GM19463 (cell line): ENCODE data around the gene NSF.
"Not testable (repeated sequence)": the region's sequence is repeated elsewhere in the genome, so short reads cannot be mapped to it uniquely, and the experiment has no call there.

Experiments used
- ATAC-seq: cut with Tn5 transposase; IDR thresholded peaks from one replicate; pipeline ENCODE4 v1.9.1; 2021; ENCODE audit warnings: mild to moderate bottlenecking, moderate library complexity; ENCODE audit not compliant: unreplicated experiment

The NSF gene

DNA sequence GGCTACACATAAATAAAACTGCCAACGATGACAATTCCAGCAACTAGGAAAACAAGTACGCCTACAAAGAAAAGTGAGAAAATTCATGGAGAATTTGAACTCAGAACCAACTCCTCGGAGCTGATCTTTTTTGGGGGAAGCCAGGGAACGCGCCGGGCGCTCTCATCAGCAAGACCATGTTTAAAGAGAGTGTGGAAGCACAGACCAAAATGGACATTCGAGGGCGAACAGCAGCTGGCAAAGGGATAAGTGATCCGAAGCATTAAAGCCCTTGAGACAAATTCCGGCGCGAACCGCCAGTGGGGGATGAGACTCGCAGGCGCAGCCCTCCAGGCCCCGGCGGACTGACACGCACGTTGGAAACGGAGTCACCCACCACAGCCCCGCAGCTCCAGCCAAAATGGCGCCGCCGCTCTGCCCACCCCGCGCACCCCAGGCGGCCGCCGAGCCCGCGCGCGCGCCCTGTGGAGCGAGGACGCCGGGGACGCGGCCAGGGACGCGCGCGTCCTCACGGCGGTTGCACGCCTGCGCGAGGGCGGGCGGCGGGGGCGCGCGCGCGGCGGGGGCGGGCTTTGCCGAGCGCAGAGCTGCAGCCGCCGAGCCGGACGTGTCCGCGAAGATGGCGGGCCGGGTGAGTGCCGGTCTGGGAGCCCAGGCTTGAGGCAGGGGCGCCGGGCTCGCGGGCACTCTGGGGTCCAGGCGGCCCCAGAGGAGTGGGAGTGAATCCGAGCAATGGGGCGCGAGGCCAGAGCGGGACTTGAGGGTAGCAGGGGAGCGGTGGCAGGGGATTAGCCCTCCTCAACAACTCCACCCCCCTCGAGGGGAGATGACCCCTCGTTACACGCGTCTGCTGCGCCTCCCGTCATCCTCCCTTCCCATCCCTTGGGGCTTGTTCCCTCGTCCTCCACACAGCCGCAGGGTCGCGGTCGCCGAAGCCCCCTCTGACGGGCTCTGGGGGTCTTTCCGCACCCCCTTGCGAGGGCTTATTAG, at the start of gene NSF:
NSF (plus strand) TSS at position 513 of the 990 bp plus-strand sequence; CDS start at position 620, 107 bp downstream.
- peak; percentile 87 for ATAC-seq

- ATAC-seq = not testable (repeated sequence)
These were observed 41.9 kb upstream of the NSF start for GRCh38 chr17:46548607-46549006.

DNA sequence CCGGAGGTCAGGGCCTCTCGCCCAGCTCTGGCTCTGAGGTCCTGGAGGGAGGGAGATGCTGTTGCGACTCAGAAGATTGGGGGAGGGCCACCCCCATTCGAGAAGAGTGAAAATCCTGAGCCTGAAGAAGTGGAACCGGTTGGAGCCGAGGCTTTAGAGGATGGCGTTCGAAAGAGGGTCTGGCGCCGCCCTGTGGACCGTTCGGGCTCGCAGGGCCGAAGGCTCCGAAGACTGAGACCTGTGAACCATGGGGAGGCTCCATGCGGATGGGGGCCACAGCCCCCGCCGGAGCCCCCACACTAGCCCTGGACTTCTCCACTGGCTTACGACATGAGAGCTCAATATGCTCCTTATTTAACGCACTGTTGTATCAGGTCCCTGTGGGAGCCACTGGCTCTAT, 31.3 kb upstream of the NSF start:
- not testable (repeated sequence) for ATAC-seq

DNA sequence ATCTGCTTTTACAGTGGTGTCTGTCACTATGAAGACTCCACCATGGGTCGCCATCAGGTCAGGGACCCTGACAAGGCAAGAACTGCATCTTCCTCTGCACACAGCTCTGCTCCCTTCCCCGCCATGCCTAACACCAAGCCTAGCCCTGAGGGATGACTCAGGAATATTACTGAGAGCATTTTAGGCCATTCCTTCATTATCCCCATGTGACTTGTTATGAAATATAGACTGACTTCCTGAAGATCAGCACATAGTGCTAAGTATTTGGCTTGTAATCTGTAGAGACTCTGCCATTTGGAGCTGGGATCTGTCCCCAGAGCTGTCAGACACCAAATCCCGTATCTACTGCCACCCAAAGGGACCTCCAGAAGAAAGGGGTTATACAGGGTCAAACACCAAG, 30.4 kb upstream of the NSF start:
- ATAC-seq = not testable (repeated sequence)

DNA sequence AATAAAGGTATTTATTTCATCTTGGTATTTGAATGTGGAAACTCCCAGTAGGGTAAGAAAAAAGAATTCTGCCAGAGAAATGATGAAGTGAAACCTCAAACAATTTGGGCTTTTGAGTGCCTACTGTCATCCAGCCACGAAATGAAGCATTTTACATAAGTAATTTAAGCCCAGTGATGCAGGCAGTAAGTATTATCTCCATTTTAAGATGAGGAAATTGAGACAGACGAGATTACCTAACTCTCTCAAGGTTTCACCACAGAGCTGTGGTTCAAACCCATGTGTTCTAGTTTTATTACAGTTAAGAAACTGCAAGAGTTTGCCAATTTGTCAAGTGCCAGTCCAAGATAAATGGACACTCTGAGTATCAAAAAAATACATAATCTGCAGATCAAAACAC, 24.2 kb upstream of the NSF start:
- not testable (repeated sequence) for ATAC-seq

DNA sequence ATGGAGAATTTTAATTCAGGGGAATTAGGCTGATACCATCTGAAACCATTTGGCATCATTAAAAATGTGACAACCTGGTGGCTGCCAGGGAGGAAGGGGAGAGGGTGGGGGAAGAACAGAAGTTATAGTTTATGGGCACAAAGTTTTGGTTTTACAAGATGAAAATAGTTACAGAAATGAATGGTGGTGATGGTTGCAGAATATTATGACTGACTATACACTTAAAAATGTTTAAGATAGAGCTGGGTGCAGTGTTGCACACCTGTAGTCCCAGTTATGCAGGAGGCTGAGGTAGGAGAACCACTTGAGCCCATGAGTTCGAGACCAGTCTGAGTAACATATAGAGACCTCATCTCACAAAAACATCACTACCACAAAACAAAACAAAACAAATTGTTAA, 23.5 kb upstream of the NSF start:
- ATAC-seq = not testable (repeated sequence)

- ATAC-seq = not testable (repeated sequence)
These were observed 18.7 kb upstream of the NSF start for GRCh38 chr17:46571796-46572195.

DNA sequence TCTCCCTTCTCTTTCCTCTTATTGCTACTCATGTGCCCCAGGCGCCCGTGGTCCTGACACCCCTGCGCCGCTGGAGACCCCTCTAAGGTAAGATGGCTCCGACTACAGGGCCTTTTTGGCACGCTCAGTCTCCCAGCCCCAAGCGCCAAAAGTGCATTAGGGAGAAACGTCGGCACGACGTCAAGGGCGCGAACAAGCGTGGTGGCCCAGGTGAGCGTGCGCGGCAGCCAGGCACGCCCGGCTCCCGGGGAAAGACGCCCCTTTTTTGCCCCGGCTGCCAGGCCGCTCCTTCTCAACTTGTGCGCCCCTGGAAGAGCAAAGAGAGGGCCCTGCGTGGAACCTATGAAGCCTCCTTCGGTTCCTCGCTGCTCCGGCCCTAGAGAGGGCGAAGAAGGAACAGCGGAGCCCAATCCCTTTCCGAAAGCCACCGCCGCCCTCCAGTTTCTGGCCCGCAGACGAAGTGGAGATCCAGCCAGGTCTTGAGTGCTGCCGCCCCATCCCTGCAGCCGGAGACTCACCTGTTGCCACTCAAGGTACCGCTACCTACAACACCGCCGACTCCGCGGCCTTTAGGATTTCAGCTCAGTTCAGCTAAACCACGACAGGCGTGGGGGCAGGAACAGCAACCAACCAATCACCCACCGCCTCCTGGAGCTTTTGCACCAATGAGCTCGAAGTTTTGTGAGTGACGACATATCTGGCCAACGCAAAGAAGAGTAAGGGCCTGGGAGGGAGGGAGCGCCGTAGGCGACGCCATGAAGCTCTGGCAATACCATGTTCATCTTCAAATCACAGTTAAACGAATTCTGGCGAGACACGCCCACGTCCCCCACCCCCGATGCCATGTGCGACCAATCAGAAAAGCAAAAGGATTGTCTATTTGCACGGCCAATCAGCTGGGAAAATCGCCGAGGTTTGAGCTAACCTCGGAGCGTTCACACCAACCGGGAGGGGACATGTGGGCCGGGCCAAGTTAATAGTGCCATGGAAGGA, 11.1 kb upstream of the NSF start, which contains the start of gene ARL17A:
ARL17A (minus strand) TSS at position 609 of the 993 bp plus-strand sequence. CDS start 3,369 bp downstream, outside the sequence.
- ATAC-seq = peak; percentile 87

DNA sequence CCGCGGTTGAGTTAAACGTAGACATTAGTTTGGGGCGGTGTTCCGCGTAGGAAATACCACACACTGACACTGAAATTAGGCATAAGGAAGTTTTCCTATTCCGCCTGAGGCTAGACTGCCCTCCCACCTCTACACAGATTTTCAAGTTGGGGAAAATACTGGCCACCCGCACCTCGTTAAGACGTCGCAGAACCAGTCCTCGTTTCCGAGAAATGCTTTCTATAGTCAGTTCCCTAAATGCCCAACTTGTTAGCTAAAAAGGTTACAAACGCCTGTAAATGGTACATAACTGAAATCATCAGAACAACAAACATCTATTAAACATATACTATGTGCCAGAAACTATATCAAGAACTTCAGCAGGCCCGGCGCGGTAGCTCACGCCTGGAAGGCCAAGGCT, 10.4 kb upstream of the NSF start:
- not testable (repeated sequence) for ATAC-seq

DNA sequence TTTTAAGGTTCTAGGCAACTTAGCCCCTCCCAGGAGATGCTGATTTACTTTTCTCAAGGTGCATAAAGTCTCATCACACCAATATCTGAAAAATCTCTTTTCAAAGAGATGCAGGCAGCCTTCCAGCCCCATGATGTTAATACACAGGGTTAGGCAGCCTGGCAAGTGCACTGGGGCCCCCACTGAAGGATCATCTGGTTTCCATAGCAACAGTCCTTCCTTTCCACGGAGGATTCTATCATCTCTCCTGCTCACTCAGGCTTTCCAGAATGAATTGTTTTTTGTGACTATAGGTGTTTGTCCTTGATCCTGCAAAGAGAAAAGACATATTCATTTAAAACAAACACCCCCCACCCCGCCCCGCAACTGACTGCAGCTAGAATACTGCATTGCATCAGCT, 5.0 kb upstream of the NSF start:
- not testable (repeated sequence) for ATAC-seq

GRCh38 chr17:46591332-46591731, 863 bp downstream of the NSF start:
- not testable (repeated sequence) for ATAC-seq

- not testable (repeated sequence) for ATAC-seq
These were observed 8.0 kb downstream of the NSF start for GRCh38 chr17:46598344-46598931.

- not testable (repeated sequence) for ATAC-seq
These were observed 10.3 kb downstream of the NSF start for GRCh38 chr17:46600767-46601166.

GRCh38 chr17:46603125-46603524, 12.7 kb downstream of the NSF start:
- ATAC-seq = peak; percentile 83

- ATAC-seq = not testable (repeated sequence)
These were observed 20.8 kb downstream of the NSF start for GRCh38 chr17:46611304-46611703.

DNA sequence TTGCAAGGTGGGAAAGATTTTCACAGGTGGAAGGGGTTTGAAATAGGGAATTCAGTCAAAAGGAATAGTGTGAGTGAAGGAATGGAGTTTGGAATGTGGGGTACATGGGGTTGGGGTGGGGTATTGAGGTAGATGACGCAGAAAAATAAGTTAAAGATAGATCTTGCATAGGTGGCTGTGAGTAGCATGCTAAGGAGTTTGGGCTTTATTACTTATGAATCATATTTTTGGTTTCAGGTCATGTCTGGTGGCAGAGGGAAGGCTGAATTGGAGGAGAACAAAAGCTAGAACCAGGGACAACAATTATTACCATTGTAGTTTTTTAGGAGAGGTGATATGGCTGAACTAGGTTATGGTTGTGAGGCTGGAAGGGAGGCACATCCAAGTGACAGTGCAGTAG, 23.4 kb downstream of the NSF start:
- not testable (repeated sequence) for ATAC-seq

GRCh38 chr17:46617121-46617520, 26.7 kb downstream of the NSF start:
- ATAC-seq = not testable (repeated sequence)

DNA sequence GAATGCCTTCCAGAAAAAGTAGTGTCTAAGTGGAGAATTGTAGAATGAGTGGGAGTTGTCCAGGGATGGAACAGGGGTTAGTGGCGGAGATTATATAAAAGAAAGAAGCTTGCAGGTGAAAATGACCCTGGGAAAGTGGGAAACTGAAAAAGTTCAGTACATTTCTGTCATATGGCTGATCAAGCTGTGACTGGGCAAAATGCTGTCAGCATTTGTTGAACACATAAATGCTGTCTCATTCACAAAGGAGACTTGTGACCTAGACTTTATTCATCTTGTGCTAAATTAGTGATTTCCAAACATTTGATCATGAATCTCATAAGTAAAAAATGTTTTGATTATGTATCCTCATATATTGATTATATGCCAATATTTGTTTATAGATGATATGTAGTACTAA, 28.5 kb downstream of the NSF start:
- not testable (repeated sequence) for ATAC-seq

DNA sequence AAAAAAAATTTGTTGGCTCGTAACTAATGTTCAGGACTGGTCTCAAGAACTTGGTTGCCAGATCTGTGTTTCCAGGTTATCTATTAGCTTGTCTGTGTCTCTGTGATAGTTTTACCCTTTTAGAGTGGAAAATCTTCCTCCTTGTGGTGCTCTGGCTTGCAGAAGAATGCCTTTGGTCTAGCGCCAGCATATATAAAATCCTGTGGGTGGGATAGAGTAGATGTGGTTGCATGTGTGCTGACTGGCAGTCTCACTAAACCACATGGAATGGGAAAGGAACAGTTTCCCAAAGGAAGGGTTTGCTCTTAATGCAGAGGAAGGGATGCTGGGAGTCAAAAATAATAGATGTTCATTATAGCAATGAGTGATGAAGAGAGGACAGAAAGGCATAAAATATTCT, 33.3 kb downstream of the NSF start:
- not testable (repeated sequence) for ATAC-seq

- not testable (repeated sequence) for ATAC-seq
These were observed 34.3 kb downstream of the NSF start for GRCh38 chr17:46624726-46625125.
